Activated CD8-positive, alpha-beta memory T cell treated with anti-CD3 and anti-CD28 coated beads for 36 hours (primary cell): ENCODE data around the gene LRBA. TPM values are rescaled to one million over a fixed set of nuclear protein-coding genes. Genes with fewer than 3 reads are reported as not detected.

Experiments
- CTCF ChIA-PET: fragments of 350-600 bp; sonication (Branson Sonifier 250); formaldehyde crosslinking; loops from one replicate; lab custom pipeline; 2021; ENCODE audit warnings: antibody characterized with exemption; lab: Charles Lee
- POLR2A ChIA-PET: fragments of 350-600 bp; sonication (Branson Sonifier 250); formaldehyde crosslinking; loops from one replicate; lab custom pipeline; 2021; ENCODE audit warnings: antibody characterized with exemption; lab: Charles Lee
- total RNA-seq, 2 experiments: library from RNA; stranded (reverse); gene quantifications; one replicate each; pipeline ENCODE4 v1.2.3, GENCODE V29; 2021

LRBA gene
- total RNA-seq, 2 experiments from 2014 or later = 62.2 to 64.8 TPM

DNA sequence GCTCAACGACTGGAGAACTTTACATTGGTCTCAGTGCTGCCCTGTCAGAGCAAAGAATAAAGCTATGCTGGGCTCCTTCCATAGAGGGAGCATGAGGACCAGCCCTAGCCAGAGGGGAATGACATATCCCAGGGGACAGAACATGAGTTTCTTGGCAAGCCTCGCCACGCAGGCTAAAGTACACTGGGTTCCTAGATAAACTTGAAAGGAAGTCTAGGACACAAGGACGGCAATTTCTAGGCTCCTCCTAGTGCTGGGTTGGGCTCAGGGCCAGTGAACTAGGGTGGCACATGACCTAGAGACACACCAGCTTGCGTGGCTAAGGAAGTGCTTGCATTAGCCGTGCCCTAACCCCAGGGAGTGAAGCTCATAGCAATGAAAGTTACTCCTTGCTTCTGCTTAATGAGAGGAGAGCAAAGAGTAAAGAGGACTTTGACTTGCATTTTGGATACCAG lies 292.1 kb downstream of the LRBA start:
- ChIA-PET CTCF (no interaction called here), POLR2A (no interaction called here)

DNA sequence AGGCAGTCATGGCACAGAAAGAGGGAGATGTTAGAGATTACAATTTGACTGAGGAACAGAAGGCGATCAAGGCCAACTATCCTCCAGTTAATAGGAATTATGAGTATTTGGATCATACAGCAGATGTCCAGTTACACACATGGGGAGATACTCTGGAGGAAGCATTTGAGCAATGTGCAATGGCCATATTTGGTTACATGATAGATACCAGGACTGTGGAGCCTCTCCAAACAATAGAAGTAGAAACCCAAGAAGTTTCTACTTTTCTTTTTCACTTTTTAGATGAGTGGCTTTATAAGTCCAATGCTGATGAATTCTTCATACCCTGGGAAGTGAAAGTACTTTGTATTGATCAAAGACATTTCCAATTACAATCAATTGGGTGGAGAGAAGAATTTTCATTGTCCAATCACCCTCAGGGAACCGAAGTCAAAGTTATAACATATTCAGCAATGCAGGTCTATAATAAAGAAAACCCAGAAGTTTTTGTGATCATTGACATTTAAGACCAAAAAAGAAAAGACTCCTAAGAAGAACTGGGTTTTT lies 294.0 kb downstream of the LRBA start:
- ChIA-PET CTCF (no interaction called here), POLR2A (no interaction called here)

DNA sequence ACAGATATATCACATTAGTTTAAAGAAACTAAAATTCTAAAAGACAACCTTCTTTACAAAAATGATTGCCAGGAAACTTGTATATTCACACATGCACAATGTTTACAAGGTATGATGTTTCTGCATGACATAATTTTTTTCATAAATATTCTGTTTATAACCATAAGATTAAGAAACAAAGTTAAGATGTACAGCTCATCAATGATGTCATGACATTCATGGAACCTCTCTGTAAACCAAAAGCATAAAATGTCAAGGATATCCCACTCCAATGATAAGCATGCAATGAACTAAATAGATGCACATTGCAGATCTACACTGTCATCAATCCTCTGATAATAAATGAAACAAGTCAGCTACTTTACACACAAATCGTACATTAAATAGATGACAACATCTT lies 297.1 kb downstream of the LRBA start:
- ChIA-PET CTCF (no interaction called here), POLR2A (no interaction called here)

DNA sequence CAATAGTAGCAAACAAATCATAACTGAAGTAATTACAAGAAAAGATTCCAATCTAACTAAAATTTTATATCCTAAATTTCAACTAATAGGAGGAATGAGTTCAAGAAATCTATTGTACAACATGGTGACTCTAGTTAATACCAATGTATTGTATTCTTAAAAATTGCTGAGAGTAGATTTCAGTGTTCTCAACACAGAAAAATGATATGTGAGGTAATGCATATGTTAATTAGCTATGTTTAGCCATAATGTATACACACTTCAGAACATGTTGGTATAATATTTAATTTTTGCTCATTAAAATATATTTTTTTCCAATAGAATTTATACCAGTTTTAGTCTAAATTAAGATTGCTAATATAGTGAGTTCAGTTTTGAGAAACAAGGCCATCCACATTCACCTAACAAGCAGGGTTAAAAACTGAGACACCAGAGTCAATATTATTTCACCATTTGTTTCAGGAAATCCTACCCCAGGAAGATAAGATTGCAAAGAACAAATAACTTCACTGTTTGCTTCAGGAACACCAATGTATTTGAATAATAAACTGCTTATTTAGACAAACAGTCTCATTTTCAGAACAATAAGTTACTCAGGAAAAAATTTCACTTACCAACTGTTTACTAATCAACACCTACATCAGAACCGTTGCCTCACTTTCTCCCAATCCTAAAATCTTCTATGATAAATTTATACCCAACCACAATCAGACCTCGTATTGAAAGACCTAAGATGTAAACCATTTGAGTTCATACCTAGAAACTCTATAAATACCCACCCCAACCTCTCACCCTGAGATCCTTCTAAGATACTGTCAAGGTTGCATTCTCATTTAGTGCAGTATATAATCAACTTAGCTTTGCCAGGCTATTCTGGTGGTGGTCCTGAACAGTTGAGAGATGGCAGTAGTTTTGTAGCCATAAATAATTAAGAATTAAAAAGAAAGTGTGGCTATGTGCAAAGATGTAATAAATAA lies 300.3 kb downstream of the LRBA start:
- CTCF ChIA-PET = no interaction called here

DNA sequence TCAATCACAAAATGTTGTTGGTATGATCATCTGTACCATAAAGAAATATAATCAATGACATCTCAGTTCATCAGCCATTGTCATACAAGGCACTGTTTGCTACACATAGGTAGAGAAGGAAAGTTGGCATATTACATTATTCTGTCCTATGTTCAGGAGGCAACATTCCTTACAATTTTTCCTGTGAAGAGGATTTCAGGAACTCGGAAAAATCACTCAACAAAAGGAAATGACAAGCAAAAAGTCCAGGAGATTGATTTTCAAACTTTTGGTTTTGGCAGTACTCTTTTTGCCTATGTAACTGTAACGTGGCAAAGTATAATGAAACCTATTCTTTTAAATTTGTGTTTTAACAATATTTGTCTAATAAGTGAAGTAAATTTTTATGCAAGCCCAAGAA lies 301.8 kb downstream of the LRBA start:
- ChIA-PET POLR2A (no interaction called here), CTCF (no interaction called here)

More for the DNA sequence above, 300.3 kb downstream of the LRBA start:
- POLR2A ChIA-PET = no interaction called here

DNA sequence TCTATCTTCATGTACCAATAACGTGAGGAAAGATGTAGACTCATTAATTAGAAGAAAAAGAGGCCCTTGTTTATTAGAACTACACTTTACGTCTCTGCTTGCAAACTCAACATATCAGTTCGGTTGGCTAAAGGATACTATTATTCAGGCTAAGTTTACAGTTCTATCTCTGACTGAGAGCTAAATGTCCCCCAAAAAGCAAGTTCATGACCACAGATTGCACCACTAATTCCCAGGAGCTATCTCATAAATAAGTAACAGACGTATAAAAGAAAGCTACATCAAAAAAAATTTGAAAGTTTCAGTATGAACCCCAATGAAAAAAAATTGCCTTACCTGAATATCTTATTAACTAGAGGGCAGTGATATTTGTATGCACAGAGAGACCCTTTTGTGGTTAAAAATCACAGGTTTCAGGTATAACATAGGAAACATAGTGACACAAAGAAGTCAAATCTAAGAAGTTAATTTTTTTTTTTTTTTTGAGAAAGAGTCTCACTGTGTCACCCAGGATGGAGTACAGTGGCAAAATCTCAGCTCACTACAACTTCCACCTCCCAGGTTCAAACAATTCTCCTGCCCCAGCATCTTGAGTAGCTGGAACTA lies 304.2 kb downstream of the LRBA start:
- POLR2A ChIA-PET = no interaction called here
- CTCF ChIA-PET = interaction anchor here (0.6 kb wide), 2 partner anchors 20 to 77 kb away, joined by 3 read pairs; no protein-coding TSS in a partner anchor

DNA sequence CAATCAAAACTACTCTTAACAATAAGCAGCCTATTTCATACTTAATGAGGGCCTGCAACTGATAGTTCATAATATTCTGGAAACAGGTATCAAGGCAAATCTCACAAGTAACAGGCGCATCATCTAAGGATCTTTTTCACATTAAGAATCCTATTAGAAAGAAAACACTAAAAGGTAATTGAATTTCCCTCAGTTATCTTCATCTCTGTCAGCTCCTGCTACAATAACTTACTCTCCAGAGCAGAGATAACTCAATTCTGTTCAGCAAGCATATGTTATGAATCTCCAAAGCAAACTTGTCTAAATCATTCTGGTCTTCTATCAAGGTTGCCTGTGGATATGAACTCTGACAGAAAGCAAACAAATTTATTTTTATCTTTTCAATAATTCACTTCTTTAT lies 307.1 kb downstream of the LRBA start:
- ChIA-PET POLR2A (interaction anchor here (0.5 kb wide), 1 partner anchor 116 kb away, joined by 4 read pairs; no protein-coding TSS in a partner anchor), CTCF (no interaction called here)

DNA sequence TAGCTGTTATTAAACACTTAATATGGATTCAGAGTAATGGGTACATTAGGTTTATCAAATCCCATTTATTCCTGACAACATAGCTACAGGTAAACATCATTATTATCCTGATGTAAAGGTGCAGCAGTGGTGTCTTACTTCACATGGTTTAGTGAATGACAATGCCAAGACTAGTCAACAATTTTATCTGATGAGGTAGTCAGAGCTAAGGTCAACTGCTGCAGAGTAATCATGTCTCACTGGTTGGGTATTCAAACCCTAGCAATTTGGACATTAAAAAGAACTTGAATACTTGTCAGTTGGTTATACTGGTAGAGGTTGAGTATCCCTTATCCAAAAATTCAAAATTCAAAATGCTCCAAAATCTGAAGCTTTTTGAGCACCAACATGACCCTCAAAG lies 315.5 kb downstream of the LRBA start:
- ChIA-PET CTCF (no interaction called here), POLR2A (no interaction called here)

DNA sequence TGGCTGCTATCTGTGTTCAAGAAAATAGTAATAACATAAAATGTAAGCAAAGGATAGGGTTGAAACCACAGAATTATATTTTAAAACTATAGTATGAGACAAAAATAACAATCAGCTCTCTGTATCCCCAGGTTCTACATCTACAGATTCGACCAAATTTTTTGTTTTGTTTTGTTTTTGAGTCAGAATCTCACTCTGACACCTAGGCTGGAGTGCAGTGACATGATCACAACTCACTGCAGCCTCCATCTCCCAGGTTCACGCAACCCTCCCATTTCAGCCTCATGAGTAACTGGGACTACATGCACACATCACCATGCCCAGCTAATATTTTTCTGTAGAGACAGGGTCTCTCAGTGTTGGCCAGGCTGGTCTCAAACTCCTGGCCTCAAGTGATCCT lies 319.9 kb downstream of the LRBA start:
- ChIA-PET CTCF (no interaction called here), POLR2A (no interaction called here)

DNA sequence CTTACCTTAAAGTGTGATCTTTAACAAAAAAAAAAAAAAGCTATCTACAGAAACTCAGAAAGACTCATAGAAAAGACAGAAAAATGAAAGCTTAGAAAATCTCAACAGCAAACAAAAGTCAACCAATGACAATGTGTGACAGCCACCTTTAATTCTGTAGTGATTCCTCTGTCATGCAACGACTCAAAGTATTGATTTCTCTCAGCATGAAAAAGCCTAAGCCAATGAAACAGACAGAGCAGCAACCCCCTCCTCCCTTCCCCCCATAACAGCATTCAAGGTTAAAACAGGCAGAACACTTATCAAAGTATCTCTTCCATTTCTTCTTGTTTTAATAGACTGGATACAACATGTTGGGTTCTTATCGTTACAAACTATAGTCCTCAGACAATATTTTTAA lies 320.6 kb downstream of the LRBA start:
- ChIA-PET POLR2A (no interaction called here), CTCF (no interaction called here)

DNA sequence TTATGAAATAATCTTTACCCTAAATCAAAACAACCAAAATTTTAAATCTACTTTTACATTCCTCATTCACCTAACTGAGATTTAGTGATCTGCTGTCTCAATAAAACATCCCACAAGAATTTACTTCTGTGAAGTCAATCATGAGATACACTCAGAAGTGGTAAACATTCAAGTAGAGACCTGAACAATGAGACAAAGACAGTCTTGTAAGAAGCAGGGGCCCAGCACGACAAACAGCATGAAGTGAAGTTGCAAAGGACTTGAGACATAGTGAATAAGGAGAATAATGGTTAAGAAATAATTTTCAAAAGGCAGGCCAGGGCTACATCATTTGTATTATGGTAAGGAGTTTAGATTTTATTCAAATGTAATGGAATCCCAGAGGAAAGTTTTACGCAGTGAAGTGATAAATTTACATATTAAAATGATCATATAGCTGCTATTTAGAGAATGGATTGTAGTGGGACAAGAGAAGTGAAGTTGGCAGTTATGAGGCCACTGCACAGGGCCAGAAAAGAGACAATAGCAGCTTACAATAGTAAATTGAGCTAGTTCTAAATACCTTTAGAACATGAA lies 331.2 kb downstream of the LRBA start:
- POLR2A ChIA-PET = no interaction called here
- CTCF ChIA-PET = no interaction called here

DNA sequence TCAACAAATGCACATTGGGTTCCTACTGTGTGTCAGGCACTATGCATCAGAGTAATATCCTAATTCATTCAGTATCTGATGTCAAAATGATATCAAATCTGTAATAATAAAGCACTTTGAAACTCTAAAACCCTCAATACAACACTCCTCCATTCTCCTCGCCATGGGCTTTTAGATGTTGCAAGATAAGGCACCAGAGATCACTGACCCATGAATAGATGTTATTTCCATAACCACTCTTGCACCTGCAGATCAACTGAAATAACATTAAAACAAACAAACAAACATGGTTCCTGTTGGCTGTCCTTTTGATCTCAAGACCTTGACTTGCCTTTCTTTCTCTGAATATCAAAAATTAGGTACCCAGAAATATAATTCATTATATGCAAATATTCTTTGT lies 333.0 kb downstream of the LRBA start:
- ChIA-PET POLR2A (no interaction called here), CTCF (no interaction called here)

DNA sequence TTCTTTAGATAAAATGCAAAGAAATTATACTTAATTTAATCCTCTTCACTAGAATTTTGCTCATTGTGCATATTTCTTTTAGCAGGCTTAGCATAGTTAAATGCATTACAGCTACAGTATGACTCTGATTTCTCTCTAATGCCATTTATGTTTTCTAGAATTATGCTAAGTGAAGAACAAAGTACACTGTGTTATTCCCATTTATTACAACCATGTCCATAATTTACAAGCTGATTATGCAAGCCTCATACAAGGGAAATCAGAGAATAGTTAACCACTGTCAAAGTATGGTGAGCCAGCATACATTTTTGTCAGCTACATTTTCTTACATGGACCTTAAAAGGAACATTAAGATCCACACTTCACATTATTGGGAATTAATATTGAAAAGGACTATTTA lies 334.0 kb downstream of the LRBA start:
- CTCF ChIA-PET = no interaction called here

DNA sequence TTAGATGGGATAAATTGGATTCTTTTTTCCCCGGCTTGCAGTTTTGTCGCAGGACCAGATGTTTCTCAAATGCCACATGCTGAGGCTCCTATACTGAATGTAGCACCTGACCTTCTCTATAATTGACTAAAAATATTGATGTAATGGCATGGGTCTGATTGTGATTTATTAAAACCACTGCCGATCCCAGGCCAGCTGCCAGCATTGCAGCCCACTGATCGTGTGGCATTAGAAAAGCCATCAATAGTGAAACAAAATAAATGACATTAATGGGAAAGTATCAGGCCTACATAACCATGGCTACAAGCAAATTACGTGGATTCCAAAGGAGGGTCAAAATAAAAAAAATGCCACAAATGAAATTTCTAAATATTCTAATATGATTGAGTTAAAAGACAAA lies 334.4 kb downstream of the LRBA start:
- CTCF ChIA-PET = no interaction called here
- POLR2A ChIA-PET = no interaction called here

More for the DNA sequence above, 334.0 kb downstream of the LRBA start:
- POLR2A ChIA-PET = no interaction called here

DNA sequence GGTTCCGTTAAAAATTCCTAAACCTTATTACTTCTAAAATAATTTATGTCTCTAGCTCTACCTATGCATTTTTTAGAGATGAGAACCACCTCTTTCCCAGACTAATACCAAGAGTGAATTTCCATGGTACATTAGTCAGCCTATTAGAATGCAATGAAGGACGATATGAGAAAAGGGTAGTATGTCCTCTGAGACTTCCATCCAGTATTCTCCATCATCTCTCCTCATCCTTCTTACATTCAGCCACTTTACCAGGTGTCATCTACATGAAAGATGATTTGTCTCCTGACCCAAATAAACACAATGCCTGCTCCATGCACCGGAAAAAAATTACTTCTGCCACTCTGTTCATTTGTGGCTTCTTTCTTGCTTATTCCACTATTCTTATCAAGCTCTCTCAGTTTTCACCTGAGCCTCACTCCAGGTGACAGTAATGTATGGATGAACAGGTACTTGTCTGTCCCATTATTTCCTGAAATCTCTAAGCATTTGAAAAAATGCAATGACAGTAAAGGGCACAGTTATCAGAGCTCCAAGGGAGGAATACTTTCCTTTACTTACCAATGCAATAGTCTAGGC lies 335.2 kb downstream of the LRBA start:
- CTCF ChIA-PET = no interaction called here
- POLR2A ChIA-PET = no interaction called here

DNA sequence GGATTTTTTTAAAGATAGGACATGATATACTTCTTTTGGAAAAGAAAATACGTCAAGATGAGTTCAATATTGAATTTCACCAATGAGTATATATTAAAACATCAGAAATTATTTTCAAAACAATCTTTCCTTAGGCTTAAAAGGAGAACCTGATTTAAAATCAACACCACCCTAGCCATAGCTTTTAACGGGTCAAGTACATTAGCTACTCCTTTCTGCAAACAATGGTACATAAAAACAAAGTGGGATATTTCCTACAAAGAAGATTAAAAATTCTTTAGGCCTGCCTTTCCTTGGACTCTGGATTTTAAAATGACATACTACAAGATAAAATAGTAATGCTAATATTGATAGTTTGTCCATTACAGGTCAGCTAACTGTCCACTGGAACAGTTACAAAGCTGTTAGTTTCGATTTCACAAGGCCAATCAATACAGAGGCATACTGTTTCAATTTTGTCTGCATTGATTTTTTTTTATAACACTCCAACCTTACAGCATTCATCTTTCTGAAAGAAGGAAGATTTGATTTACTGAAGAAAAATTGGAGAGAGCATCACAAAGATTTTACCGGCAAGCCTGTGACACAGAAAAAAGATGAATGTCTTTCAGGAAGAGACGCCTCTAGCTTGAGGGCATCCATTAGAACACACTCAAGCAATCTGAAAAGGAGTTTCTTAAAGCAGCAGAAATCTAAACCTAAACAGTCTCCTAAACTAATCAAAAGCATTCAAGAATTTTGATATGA lies 335.9 kb downstream of the LRBA start:
- ChIA-PET POLR2A (no interaction called here), CTCF (no interaction called here)

DNA sequence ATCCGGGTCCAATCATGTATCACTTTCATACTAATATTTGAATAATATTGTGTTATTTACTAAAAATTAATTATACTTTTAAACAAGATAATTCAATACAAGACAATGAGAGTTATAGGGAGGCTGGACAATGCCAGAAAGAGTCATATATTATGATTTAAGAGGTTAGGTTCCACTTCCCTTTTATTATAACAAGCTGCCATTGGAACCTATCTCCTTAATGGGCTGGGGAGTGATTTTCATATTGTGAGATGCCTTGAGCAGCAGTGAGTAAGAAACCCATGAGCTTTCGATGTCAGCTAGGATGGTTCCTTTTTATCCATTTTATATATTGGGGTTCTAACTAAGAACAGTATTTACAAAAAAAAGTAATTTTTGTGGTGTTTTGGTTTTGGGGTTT lies 341.3 kb downstream of the LRBA start:
- ChIA-PET CTCF (no interaction called here), POLR2A (no interaction called here)

DNA sequence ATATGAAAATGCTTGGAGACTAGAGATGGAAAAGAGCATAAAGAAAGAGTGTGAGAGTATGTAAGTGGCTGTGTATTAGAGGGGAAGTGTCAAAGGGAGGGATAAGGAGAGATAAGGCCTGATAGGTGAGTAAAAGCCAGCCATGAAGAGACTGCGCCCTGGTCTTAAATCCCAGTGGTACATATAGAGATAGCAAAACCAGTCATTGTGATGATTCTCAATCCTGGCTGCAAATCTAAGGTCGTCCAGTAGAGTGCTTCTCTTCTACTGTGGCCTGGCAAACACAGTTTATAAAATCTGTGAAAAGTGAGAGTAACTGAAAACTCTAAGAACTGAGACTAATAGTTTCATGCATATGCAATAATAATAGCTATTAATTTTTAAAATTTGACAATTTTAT lies 346.3 kb downstream of the LRBA start:
- ChIA-PET POLR2A (no interaction called here), CTCF (no interaction called here)

DNA sequence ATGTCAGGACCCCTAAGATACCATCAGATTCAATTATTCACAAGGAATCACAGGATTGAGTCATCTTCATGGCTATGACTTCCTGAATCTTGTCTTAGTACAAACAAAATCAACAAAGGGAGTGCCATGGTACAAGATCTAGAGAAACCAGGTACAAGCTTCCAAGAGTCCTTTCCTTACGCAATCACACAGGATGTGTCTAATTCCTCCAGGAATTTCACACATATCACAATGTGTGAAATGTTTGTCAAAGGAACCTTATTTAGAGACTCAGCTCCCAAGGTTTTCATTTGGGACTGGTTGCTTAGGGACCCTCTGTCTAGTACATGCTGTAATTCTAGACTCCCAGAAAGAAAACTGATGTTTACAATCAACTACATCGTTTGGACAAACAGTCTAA lies 350.1 kb downstream of the LRBA start:
- POLR2A ChIA-PET = no interaction called here
- CTCF ChIA-PET = no interaction called here
